Testis (tissue), 3 donors: Measurements from ENCODE around the gene DNAJC3. TPM values are rescaled to one million over a fixed set of nuclear protein-coding genes. Genes with fewer than 3 reads are reported as not detected.

ENCODE experiments used
- DNase-seq: peaks from one replicate; pipeline ENCODE4 v3.0.0-alpha.2; 2019
- H3K27ac ChIP-seq, 2 donors: fragments of 200-600 bp; sonication (generic); one replicate each; pipeline ENCODE4 v1.5.1; 2019
- H3K27me3 ChIP-seq: fragments of 200-600 bp; sonication (generic); one replicate; pipeline ENCODE4 v1.5.1; 2019
- H3K36me3 ChIP-seq: fragments of 200-600 bp; sonication (generic); one replicate; pipeline ENCODE4 v1.5.1; 2017; ENCODE audit warnings: low read depth; ENCODE audit errors: missing control alignments
- H3K4me1 ChIP-seq: fragments of 200-600 bp; sonication (generic); one replicate; pipeline ENCODE4 v1.5.1; 2019
- H3K4me3 ChIP-seq, 2 donors: fragments of 200-600 bp; sonication (generic); one replicate each; pipeline ENCODE4 v1.5.1; 2017 to 2019
- H3K9me3 ChIP-seq: fragments of 200-600 bp; sonication (generic); one replicate; pipeline ENCODE4 v1.5.1; 2017
- CTCF ChIP-seq, 3 experiments: fragments of 450-650 bp in 2 of 3; fragments of 200-600 bp in 1 of 3; sonication (generic) in 1 of 3; IDR thresholded peaks; one replicate each; pipeline ENCODE4 v1.5.1; 2016 to 2019; ENCODE audit warnings: antibody characterized with exemption in 3 of 3, mild to moderate bottlenecking in 2 of 3, moderate library complexity in 1 of 3
- POLR2A ChIP-seq: fragments of 450-650 bp; IDR thresholded peaks from one replicate; pipeline ENCODE4 v1.6.1; 2017; ENCODE audit warnings: antibody characterized with exemption, mild to moderate bottlenecking, moderate library complexity
- WGBS, 2 donors: methylation state at CpG; one replicate each; pipeline ENCODE4 v1.1.5; 2018; 5-methylcytosine and 5-hydroxymethylcytosine counted together
- intact Hi-C: fragments of 100-400 bp; cut with DNase I; formaldehyde crosslinking; loops from one replicate; pipeline ENCODE4 v1.15.1; 2023; ENCODE audit warnings: low total_unique reads
- polyA plus RNA-seq: library from polyadenylated mRNA; stranded (reverse); fragments of 350-450 nt; fragmentation: Illumina TruSeq; extraction: RNeasy Lipid Tissue Mini Kit (QIAGEN cat#74804); gene quantifications from one replicate; pipeline ENCODE4 v1.2.3, GENCODE V29; 2014; ENCODE audit warnings: low read depth, low replicate concordance; ENCODE audit not compliant: insufficient read depth
- total RNA-seq, 2 donors: library from RNA; depleted of rRNA; stranded (reverse); fragments of >200 nt; gene quantifications; one replicate each; pipeline ENCODE4 v1.2.3, GENCODE V29; 2016

Gene DNAJC3
- total and polyA plus RNA-seq, 3 donors from 2014 or later: 18.2 to 39.4 (median 26.0) TPM

DNA sequence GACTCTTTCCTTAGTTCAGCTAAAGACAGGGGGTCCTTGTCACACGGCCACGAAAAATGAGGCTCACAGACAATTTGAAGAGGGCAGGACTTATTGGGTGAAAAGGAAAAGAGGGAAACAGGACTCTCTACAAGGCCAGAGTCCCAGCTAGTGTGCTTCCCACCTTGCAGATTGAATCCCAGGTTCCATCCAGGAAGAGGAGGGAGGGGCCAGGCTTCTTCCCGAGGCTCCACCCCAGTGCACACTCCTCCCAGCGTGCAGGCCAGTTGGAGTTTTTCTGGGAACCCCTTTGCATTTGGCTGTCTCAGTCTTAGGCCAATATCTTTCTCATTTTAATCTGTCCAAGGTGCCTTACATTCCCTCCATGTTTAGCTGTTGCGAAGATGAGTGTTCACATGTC, 106.8 kb downstream of the DNAJC3 start:
- Histone ChIP-seq H3K36me3 (no peaks in the 10 kb centered on the region), H3K27ac (no peak overlapping the region), H3K4me3 (no peak overlapping the region), H3K27me3 (no peaks in the 10 kb centered on the region), H3K9me3 (no peaks in the 10 kb centered on the region), H3K4me1 (no peaks in the 10 kb centered on the region)
- TF ChIP-seq CTCF (IDR thresholded peaks at IDR 0.05) (no peak), POLR2A (no peak)
- DNase-seq: no peak
- 82 to 89% methylated on average over 5 of the region's 5 CpGs for whole genome bisulfite sequencing, 2 donors
- intact Hi-C loops: no loop called here

GRCh38 chr13:95784161-95784899, 107.4 kb downstream of the DNAJC3 start:
- H3K4me1 ChIP-seq: no peaks in the 10 kb centered on the region
- no peaks in the 10 kb centered on the region for H3K27me3 ChIP-seq
- no peaks in the 10 kb centered on the region for H3K9me3 ChIP-seq
- no peaks in the 10 kb centered on the region for H3K36me3 ChIP-seq
- no peak overlapping the region for H3K27ac ChIP-seq
- WGBS, 2 donors: 70 to 78% methylated on average over 6 of the region's 6 CpGs
- intact Hi-C loops: no loop called here
- no peak overlapping the region for H3K4me3 ChIP-seq
- TF ChIP-seq POLR2A: no peak
- TF ChIP-seq CTCF (IDR thresholded peaks at IDR 0.05): no peak
- no peak for DNase-seq

DNA sequence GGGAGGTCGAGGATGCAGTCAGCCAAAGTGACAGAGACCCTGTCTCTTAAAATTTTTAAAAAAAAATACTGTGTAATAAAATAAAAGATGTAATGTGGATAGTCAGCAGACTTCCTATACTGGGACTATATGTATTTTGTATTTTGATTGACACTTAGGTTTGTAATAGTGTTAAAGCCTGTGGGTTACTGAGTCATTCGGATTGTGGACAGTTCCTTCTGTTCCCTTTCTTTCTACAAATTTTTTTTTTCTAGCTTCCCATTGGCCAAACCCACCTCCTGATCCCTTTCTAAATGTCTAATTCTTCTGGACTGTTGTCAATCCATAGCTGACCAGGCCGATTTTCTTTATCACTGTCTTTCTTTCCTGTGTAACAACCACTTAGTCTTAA, 108.0 kb downstream of the DNAJC3 start:
- no peak for TF ChIP-seq POLR2A
- TF ChIP-seq CTCF (IDR thresholded peaks at IDR 0.05): no peak
- Histone ChIP-seq H3K27ac (no peak overlapping the region), H3K9me3 (no peaks in the 10 kb centered on the region), H3K36me3 (no peaks in the 10 kb centered on the region), H3K4me3 (no peak overlapping the region), H3K27me3 (no peaks in the 10 kb centered on the region), H3K4me1 (no peaks in the 10 kb centered on the region)
- intact Hi-C loops: no loop called here
- DNase-seq: no peak
- 89 to 92% methylated on average over 3 of the region's 3 CpGs for WGBS, 2 donors

- WGBS, 2 donors: 68 to 72% methylated on average over 1 of the region's 1 CpG
- TF ChIP-seq CTCF (IDR thresholded peaks at IDR 0.05) (no peak), POLR2A (no peak)
- H3K9me3 ChIP-seq: no peaks in the 10 kb centered on the region
- H3K27me3 ChIP-seq: no peaks in the 10 kb centered on the region
- no peaks in the 10 kb centered on the region for H3K4me1 ChIP-seq
- intact Hi-C loops: no loop called here
- H3K4me3 ChIP-seq: no peak overlapping the region
- no peaks in the 10 kb centered on the region for H3K36me3 ChIP-seq
- no peak overlapping the region for H3K27ac ChIP-seq
- no peak for DNase-seq
Observed at GRCh38 chr13:95787356-95788099, 110.6 kb downstream of the DNAJC3 start.
